Fibroblast of mammary gland (primary cell): ENCODE measurements around the gene KRTAP1-3.
A peak's percentile ranks its signal among the peaks of the same experiment; 100 is the strongest.
"Not testable (repeated sequence)": the region's sequence is repeated elsewhere in the genome, so short reads cannot be mapped to it uniquely, and the experiment has no call there.

Source experiments
- DNase-seq: peaks from one replicate; pipeline ENCODE4 v3.0.0-alpha.2; 2010; ENCODE audit warnings: low read depth
- H3K4me3 ChIP-seq: 2 replicates; pipeline ENCODE4 v1.5.1; 2011; ENCODE audit warnings: low read depth, mild to moderate bottlenecking, low read length, moderate library complexity; ENCODE audit not compliant: control insufficient read depth
- CTCF ChIP-seq: conservative IDR thresholded peaks from 2 replicates; pipeline ENCODE4 v1.5.1; 2011; ENCODE audit warnings: low read depth, low read length, inconsistent platforms; ENCODE audit not compliant: control insufficient read depth, insufficient read depth

The KRTAP1-3 gene, protein sequence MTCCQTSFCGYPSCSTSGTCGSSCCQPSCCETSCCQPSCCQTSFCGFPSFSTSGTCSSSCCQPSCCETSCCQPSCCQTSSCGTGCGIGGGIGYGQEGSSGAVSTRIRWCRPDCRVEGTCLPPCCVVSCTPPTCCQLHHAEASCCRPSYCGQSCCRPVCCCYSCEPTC

GRCh38 chr17:41034346-41034935, at the start of gene KRTAP1-3:
Gene KRTAP1-3 (minus strand): TSS chr17:41034874. CDS start chr17:41034821, 53 bp downstream.
- H3K4me3 ChIP-seq, DNase-seq: not testable (repeated sequence)

- DNase-seq, H3K4me3 ChIP-seq: not testable (repeated sequence)
Observed at GRCh38 chr17:41084100-41084856, 49.6 kb upstream of the KRTAP1-3 start, which contains the start of gene KRTAP4-7. Gene KRTAP4-7 (plus strand): TSS chr17:41084150. CDS start chr17:41084207, 57 bp downstream.

GRCh38 chr17:41083427-41083826, 48.8 kb upstream of the KRTAP1-3 start:
- DNase-seq = peak; percentile 40
- not testable (repeated sequence) for H3K4me3 ChIP-seq

- no peak overlapping the region for H3K4me3 ChIP-seq
- no peak for DNase-seq
- no peak for TF ChIP-seq CTCF
Observed at GRCh38 chr17:41082626-41083025, 48.0 kb upstream of the KRTAP1-3 start.

DNA sequence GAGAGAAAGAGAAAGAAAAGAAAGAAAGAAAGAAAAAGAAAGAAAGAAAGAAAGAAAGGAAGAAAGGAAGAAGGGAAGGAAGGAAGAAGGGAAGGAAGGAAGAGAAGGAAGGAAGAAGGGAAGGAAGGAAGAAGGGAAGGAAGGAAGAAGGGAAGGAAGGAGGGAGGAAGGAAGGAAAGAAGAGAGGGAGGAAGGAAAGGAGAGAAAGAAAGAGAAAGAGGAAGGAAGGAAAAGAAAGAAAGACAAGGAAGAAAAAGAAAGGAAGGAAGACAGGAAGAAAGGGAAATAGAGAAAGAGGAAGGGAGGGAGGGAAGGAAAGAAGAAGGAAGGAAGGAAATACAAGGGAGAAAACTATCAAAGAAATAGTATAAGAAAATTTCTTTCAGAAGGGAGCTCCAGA, 42.1 kb upstream of the KRTAP1-3 start:
- no peak for TF ChIP-seq CTCF
- no peak overlapping the region for H3K4me3 ChIP-seq
- no peak for DNase-seq

- TF ChIP-seq CTCF = no peak
- no peak for DNase-seq
- no peak overlapping the region for H3K4me3 ChIP-seq
Observed at GRCh38 chr17:41073676-41074075, 39.0 kb upstream of the KRTAP1-3 start.

DNA sequence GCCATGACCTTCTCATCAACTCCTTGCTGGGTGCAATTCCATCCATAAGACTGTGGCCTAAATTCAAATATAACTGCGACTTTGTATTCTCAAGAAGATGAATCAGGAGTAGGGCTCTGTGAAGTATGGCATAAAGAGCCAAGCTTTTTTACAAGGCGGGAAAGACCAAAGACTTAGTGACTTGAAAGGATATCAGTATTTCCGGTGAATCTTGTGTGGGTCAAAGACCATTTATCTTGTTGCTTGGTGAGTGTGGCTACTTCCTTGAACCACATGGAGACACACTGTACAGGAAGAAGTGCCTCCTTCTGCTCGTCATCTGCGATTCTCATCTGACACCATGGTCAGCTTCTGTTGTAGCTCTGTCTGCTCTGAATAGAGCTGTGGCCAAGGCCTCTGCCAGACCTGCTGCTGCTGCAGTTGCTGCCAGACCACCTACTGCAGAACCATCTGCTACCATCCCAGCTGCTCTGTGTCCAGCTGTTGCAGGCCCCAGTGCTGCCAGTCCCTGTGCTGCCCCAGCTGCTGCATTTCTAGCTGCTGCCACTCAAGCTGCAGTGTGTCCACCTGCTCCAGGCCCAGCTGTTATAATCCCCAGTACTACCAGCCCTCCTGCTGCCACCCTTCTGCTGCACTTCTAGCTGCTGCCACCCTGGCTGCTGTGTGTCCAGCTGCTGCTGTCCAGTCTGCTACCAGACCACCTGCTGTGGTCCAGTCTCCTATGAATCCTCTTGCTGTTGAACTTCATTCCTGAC, 37.1 kb upstream of the KRTAP1-3 start:
- H3K4me3 ChIP-seq = no peak overlapping the region
- TF ChIP-seq CTCF = no peak
- DNase-seq = no peak

- no peak for DNase-seq
- no peak overlapping the region for H3K4me3 ChIP-seq
- TF ChIP-seq CTCF = no peak
Observed at GRCh38 chr17:41069031-41069430, 34.4 kb upstream of the KRTAP1-3 start.
